Activated CD4-positive, alpha-beta T cell treated with anti-CD3 and anti-CD28 coated beads for 1 hour (primary cell): ENCODE data around the gene NDC1.
"Not testable (repeated sequence)": the region's sequence is repeated elsewhere in the genome, so short reads cannot be mapped to it uniquely, and the experiment has no call there.

Experiments used
- DNase-seq: peaks from one replicate; pipeline ENCODE4 v3.0.0-alpha.2; 2020

The NDC1 gene

DNA sequence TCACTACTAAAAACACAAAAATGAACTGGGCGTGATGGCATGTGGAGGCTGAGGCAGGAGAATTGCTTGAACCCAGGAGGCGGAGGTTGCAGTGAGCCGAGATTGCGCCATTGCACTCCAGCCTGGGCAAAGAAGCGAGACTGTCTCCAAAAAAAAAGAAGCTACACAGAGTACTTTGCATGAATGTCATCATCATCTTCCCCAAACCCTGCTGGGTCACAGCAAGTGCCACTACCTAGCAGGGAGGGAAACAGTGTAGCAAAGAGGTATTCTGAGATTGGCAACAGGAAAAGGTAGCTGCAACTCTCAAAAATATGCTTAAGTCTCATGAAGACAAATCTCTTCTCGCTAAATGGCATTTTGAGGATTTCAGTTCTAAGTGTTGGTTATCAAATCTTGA lies 12.8 kb downstream of the NDC1 start:
- DNase-seq: no peak

DNA sequence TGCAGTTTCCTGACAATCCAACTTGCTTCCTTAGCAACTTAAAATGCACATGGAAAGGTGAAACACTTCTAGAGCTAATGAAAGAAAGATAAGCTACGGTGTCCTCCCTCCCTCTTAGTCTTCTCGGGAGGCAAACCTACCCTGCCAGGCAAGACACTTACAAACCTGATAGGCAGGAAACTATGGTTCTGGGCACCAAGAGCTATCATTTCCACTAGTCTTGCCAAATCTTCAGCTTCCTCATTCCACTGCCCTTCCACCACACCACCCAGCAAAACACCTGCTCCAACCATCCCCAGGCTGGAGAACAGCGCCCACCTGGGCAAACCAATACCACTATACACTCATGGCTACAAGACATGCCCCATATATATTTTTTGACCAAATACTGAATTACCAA lies 15.2 kb downstream of the NDC1 start:
- DNase-seq: no peak

DNA sequence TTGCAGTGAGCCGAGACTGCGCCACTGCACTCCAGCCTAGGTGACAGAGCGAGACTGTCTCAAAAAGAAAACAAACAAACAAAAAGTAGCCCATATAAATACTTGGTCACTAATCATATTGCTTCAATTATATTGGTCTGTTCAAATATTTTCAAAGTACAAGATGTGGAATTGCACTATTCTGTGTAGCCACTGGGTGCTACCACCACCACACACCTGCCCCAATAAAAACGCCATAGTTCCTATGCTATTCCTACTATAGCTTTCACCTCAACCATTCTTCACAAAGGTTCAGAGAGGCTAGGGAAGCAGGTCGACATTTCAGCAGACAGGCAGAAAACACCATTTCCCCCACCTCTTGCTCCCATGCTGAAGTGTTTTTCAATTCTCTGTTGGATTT lies 16.7 kb downstream of the NDC1 start:
- no peak for DNase-seq

DNA sequence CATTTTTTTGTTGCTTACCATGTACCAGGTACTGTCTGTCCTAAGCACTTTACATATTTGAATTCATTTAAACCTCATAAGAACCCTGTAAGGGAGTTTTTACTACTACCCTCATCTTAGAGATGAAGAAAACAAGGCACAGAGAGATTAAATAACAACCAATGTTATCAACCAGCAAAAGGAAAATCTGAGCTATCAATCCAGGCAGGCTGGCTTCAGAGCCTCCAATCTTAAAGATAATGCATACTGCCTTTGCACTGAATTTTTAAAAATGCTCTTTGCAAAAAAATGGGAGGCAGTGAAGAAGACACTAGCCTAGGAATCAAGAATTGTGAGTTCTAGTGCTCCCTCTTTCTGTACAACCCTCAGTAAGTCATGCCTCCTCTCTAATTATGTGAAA lies 18.7 kb downstream of the NDC1 start:
- no peak for DNase-seq

DNA sequence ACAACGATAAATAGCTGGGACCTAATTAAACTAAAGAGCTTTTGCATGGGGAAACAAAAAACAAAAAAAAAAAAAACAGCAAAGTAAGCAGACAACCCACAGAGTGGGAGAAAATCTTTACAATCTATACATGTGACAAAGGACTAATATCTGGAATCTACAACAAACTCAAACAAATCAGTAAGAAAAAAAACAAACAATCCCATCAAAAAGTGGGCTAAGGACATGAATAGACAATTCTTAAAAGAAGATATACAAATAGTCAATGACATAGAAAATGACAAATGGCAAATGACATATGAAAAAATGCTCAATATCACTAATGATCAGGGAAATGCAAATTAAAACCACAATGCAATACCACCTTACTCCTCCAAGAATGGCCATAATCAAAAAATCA lies 21.5 kb downstream of the NDC1 start:
- DNase-seq: not testable (repeated sequence)

DNA sequence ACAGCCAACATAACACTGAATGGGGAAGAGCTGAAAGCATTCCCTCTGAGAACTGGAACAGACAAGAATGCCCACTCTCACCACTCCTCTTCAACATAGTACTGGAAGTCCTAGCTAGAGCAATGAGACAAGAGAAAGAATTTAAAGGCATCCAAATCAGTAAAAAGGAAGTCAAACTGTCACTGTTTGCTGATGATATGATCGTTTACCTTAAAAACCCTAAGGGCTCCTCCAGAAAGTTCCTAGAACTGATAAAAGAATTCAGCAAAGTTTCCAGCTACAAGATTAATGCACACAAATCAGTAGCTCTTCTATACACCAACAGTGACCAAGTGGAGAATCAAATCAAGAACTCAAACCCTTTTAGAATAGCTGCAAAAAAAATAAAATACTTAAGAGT lies 22.6 kb downstream of the NDC1 start:
- DNase-seq: not testable (repeated sequence)

DNA sequence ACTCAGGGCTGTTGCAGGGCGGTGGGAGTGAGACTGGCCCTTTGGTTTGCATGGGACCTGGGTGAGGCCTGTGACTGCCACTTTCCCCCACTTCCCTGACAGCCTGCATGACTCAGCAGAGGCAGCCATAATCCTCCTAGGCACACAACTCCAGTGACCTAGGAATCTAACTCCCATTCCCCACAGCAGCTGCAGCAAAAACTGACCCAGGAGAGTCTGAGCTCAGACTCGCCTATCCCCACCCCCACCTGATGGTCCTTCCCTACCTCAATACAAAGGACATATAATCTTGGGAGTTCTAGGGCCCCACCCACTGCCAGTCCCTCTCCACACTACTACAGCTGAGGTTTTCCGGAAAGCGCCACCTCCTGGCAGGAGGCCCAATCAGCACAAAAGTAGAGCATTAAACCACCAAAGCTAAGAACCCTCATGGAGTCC lies 26.7 kb downstream of the NDC1 start:
- DNase-seq: no peak

DNA sequence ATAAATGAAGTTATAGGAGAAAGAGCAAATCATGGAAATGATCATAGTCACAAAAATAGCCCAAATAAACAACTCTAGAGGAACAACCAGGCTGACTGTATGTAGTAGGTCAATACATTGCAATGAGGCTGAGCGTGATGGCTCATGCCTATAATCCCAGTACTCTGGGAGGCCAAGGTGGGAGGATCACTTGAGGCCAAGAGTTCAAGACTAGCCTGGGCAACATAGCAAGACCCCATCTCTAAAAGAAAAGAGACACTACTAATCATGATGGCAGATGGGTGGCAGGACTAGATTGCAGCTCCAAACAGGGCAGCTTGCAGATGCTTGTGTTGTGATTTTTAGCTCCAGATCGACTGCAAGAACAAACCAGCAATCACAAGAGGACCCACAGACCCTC lies 27.6 kb downstream of the NDC1 start:
- DNase-seq: no peak

DNA sequence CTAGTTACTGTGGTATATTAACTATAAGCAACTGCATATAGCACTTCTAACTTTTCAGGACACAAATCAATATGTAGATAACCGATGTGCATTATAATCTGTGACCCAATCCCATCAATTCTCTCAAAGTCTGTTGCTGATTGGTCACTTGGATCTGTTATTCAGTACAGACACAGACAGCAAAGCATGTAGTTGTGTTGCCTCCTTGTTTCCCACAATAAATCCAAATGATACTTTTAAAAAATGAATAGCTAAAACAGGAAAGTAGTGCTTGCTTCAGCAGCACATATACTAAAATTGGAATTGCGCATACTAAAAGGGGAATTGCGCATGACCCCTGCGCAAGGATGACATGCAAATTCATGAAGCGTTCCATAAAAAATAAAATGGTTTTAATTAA lies 28.1 kb downstream of the NDC1 start:
- DNase-seq: no peak

DNA sequence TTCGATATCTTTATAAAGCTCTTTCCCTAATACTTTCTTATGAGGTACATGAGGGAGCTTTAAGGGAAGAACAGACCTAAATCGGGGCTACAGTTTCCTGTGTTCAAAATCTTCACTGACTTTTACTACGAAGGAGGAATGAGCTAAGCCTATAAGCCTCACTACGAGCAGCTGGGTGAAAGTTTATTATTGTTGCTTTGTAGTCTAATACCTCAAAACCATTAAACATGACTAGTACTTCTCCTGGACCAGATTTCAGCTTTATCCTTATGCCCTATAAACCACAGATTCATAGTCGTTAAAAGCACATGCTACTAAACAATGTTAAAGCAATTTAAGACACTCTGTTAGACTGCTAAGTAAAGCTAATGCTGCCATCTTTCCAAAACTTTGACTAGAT lies 30.2 kb downstream of the NDC1 start:
- no peak for DNase-seq

DNA sequence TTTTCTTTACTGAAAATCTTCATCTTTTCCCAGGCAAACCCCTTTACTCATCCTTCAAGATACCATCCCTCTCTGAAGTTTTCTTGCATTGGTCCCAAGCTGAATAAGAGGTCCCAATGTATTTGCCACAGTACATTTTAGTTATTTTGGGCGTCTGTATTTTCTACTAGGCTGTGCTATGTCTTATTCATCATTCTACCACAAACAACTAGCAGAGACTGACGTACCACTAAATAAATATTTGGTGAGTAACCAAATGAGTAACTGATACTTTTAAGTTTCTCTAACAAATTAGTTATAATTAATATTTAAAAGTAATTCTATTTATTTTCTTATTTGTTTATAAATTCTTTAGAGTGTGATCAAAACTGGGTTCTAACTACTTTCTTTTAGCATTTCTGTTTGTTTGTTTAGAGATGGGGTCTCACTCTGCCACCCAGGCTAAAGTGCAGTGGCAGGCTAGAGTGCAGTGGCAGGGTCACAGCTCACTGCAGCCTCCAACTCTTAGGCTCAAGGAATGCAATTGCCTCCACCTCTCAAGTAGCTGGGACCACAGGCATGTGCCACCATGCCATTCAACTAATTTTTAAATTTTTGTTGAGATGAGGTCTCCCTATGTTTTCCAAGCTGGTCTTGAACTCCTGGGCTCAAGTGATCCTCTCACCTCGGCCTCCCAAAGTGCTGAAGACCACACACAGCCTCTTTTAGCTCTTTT lies 33.1 kb downstream of the NDC1 start:
- DNase-seq: no peak

DNA sequence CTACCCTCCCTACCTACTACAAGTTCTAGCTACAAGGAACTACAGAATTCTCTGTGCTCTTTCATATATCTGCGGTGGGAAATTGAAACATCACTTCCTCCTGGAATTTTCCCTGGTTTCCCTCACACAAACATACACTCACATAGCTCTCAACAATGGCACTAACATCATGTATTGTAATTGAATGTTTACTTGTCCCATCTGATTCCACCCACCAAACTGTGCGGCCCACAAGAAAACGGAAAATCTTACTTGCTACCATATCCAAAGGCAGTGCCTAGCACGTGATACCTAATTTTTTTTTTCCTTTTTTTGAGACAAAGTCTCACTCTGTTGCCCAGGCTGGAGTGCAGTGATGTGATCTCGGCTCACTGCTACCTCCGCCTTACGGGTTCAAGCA lies 33.9 kb downstream of the NDC1 start:
- no peak for DNase-seq

DNA sequence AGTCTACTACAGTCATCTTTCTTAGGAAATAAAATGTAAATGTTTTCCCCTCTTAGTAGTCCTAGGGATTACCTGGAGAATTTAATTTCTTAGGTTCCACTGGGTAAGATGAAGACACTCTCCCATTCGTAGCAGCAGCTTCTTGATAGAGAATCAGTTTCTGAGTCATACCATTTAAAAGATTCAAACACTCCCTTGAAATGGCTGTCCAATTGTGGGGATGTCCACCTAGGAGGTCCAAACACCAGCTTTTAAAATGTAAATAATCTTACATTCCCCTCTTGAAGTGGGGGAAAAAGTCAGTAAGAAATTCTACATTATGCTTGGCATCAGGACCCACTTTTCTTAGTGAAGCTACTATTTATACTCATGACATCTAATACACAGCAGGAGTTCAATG lies 37.5 kb downstream of the NDC1 start:
- no peak for DNase-seq

DNA sequence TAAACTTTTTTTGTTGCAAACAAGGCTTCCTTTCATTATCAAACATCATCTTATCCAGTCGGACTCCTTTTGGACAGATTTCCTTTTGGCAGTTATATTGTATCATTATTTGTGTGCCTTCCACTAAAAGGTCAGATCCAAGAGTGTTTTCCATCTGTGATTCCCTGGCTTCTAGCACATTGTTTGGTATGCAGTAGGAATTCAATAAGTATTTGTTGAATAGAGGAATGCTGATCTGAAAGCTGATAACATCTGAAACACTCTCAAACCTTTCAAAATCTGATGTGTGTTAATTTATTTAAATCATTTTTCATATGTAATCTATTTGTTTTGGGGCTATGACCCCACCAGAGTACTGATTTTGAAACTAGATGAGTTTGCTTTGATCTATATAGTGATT lies 39.0 kb downstream of the NDC1 start:
- no peak for DNase-seq

DNA sequence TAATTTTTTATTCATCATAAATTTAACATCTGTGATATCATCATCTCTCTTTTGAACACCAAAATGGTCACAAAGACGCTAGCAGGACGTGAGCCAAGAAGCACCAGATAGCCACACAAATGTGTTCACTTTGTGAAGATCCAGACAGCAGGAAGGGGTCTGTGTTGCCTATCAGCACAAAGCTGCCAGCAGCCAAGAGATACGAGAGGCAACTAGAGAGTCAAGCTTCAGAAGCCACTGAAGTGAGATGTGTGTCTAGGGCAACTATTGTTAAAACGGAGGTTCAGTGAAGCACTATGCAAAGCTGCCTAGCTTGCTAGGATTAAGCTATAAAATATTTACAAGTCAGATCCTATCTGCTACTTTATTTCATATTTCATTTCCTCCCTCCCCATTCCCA lies 45.3 kb downstream of the NDC1 start:
- DNase-seq: no peak

DNA sequence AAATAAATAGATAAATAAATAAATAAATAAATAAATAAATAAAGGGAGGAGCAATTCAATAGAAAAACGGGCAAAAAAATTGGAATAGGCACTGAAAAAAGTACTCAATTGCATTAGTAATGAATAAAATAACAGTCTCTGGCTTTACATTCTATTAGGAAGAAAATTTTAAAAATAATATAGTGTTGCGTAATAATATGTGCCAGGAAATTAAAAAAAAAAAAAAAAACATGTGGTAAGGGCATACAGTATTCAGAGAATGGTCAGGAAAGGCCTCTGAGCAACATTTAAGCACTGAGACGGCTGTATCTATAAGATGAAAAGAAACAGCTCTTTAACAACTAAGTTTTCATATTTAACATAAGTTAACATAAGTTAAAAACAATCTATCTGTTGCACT lies 50.4 kb downstream of the NDC1 start:
- DNase-seq: no peak

DNA sequence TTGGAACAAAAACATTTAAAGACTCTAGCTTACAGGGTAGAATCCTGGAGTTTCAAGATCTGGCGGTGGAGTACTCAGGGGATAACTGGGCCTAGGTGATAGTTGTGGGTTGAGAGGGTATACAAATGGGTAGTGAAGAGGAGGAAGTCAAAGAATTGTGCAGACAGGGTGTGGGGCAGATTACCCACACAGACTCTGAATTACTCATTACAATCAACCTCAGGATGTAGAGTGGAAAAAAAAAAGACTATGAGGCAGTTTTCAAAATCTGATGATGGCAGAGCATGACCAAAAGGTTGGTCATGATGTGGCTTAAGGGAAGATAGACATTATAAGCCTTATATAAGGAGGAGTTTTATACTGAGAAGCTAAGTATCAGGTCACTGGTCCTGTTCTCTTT lies 55.0 kb downstream of the NDC1 start:
- DNase-seq: no peak

DNA sequence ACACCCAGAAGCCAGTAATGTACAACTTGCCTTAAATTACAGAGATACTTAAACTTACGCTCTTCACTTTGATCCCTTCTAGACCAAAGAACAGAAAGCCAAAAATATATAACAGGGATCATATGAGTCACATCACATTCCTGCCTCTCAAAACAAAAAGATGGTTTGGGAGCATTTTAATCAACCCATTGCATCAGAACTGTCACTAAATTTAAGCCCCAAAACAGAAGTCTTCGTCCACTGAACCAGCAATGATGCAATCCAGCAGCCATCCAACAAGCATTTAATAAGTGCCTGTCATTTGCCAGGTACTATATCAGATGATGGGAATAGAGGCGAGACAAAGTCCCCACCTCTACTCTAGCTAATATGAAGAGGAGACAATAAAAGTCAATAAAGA lies 56.4 kb downstream of the NDC1 start:
- DNase-seq: no peak

DNA sequence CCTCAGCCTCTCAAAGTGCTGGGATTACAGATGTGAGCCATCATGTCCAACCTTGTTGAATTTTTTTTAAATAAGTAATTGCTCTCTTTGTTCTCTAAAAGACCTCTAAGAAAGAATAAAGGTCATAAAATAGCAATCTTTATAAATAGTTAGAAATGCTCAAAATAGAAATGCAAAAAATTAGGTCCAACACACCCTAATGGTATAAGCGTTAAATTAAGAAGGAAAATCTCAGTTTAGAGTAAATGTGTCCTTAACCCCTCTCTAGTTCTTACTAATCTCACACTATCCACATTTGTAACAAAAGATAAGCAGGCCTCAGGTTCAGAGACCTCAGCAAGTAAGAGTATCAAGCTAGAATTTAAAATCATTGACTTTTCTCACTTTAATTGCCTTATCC lies 60.8 kb downstream of the NDC1 start:
- no peak for DNase-seq

DNA sequence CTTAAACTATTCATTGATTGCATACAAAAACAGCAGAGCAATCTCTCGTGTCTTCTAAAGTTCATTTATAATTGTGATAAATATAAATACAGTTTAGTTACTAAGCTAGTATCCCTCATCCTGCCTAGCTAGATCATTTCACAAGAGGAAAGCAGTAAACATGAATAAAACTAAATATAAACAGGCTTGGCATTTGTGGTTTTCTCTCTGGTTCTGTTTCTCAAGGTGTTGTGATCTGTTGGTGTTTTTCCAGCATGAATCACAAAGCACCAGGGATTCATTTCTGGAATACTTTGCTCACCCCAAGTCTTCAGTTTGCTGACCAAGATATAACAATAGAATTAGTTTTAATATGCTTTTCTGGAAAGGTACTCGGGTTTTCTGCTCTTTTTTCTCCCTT lies 66.4 kb downstream of the NDC1 start:
- no peak for DNase-seq

DNA sequence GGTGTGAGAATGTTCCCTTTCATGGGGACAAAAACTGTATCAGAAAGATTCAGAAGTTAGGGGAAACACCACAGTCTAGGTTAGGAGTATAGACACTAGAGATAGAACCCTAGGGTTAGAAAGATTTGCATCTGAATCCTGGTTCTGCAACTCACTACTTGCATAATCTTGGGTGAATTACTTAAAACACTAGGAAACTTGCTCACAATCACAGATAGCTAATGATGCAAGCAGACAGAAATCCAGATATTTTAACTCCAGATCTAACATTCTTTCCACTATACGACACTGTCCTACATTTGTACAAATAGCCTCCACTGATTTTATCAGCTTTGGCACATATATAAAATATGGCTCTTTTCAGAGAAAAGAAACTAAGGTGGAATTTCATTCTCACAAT lies 68.3 kb downstream of the NDC1 start:
- DNase-seq: no peak

DNA sequence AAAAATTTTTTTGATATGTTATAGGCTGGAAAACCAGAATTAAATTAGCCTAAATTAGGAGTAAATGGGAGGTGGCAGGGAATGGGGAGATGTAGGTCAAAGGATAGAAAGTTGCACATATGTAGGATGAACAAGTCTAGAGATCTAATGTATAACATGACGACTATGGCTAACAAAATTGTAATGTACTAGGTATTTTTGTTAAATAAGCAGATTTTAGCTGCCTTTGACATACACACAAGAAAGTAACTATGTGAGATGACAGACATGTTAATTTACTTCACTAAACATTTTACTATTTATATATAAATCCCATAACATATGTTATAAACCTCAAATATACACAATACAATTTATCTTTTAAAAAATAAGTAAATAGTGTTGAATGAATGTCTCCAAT lies 68.9 kb downstream of the NDC1 start:
- no peak for DNase-seq

DNA sequence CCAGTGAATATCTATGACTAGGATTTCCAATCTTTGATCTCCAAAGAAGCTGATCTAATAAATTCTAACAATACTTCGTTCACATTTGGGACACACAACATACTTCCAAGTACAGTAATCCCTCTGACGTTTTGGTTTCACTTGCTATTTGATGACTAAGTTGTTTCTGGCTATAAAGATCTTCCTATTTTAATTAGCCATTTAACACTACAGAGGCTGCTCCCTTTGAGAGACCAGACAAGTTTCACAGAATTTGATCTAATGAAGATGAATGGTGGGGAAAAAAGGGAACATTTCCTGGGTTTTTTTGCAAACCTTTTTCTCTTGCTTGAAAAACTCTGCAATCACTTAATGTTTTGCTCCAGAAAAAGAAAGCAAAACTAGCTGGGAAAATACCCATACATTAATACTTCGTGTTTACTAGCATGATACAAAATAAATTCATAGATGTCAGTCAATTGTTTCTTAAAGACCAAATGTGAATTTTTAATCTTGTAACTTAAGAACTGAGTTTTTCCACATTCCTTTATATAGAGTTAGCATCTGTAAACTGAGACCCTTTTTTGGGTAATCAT lies 71.2 kb downstream of the NDC1 start:
- DNase-seq: no peak

DNA sequence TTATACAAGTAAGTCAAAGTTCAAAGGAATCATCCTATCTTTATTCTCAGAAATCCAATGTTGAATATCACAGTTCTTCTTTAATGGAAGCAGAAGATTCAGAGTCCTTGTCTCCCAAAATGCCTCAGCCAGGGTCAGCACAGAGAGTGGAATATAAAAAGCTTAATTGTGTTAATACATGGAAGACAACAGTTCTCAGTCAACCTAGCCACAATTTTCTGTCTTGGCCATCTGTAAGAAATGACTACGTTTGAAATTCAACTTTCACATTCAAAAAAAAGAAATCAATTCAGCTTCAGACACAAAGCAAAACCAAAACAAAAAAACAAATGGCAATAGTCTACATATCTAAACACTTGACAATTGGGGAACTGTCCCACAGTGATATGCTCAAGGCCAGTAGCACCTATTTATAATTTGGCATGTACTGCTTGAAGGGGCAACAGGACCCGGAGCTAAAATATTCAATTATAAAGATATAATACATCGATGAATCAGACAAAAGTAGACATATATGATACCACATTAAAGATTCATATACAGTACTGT lies 71.8 kb downstream of the NDC1 start:
- DNase-seq: no peak

DNA sequence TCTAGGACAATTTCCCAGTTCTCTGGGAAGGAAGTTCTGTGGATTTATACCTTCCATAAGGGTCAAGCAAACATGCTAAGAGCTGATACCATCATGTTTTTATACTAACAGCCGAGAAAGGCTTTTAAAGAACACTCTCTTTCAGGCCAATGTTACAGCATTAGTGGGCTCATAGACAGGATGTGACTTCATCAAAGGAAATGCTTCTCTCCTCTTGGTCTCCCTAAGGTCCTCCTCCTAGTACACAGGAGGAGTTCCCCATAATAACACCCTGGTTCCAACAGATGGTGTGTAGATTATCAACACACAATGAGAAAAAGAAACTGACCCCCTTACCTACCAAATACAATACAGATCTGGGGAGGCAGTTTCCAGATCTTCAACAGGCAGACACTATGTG lies 72.4 kb downstream of the NDC1 start:
- DNase-seq: no peak
